HG03571 (cell line): ENCODE data around the gene CEP120.
"Not testable (repeated sequence)": the region's sequence is repeated elsewhere in the genome, so short reads cannot be mapped to it uniquely, and the experiment has no call there.

Experiments
- ATAC-seq: cut with Tn5 transposase; IDR thresholded peaks from one replicate; pipeline ENCODE4 v1.9.1; 2021; ENCODE audit not compliant: unreplicated experiment

Gene CEP120

GRCh38 chr5:123439709-123440108, 16.5 kb upstream of the CEP120 start:
- no peak for ATAC-seq

- no peak for ATAC-seq
These were observed 15.7 kb upstream of the CEP120 start for GRCh38 chr5:123438902-123439301.

- peak; percentile 62 for ATAC-seq
These were observed 15.0 kb upstream of the CEP120 start for GRCh38 chr5:123438244-123438643.

- ATAC-seq = no peak
These were observed 13.0 kb upstream of the CEP120 start for GRCh38 chr5:123436201-123436600.

- no peak for ATAC-seq
These were observed 11.6 kb upstream of the CEP120 start for GRCh38 chr5:123434796-123435195.

- no peak for ATAC-seq
These were observed 10.4 kb upstream of the CEP120 start for GRCh38 chr5:123433596-123433995.

GRCh38 chr5:123430441-123430840, 7.2 kb upstream of the CEP120 start:
- ATAC-seq = not testable (repeated sequence)

- ATAC-seq = no peak
These were observed 6.8 kb upstream of the CEP120 start for GRCh38 chr5:123429993-123430392.

GRCh38 chr5:123429221-123429954, 6.2 kb upstream of the CEP120 start:
- ATAC-seq = no peak

GRCh38 chr5:123428521-123429220, 5.5 kb upstream of the CEP120 start:
- ATAC-seq = no peak

- no peak for ATAC-seq
These were observed 4.1 kb upstream of the CEP120 start for GRCh38 chr5:123427281-123427680.

- ATAC-seq = no peak
These were observed 2.2 kb upstream of the CEP120 start for GRCh38 chr5:123425431-123425830.

- ATAC-seq = peak; percentile 5
These were observed 548 bp downstream of the CEP120 start for GRCh38 chr5:123422433-123423277.

- no peak for ATAC-seq
These were observed 1.4 kb downstream of the CEP120 start for GRCh38 chr5:123421773-123422172.

GRCh38 chr5:123414974-123415373, 8.2 kb downstream of the CEP120 start:
- no peak for ATAC-seq

- no peak for ATAC-seq
These were observed 11.0 kb downstream of the CEP120 start for GRCh38 chr5:123412206-123412605.

- ATAC-seq = not testable (repeated sequence)
These were observed 21.2 kb downstream of the CEP120 start for GRCh38 chr5:123401999-123402398.

- ATAC-seq = no peak
These were observed 21.9 kb downstream of the CEP120 start for GRCh38 chr5:123401320-123401719.

GRCh38 chr5:123400870-123401291, 22.3 kb downstream of the CEP120 start:
- not testable (repeated sequence) for ATAC-seq

GRCh38 chr5:123398058-123398733, 25.0 kb downstream of the CEP120 start:
- ATAC-seq = no peak

GRCh38 chr5:123397538-123397937, 25.7 kb downstream of the CEP120 start:
- no peak for ATAC-seq
